HEK293 (cell line): Measurements from ENCODE around the gene DUSP18.

Source experiments
- CTCF ChIA-PET: fragments of 350-600 bp; formaldehyde crosslinking; extraction: SDS; loops from one replicate; lab custom pipeline; 2021; ENCODE audit warnings: antibody characterized with exemption; lab: Yijun Ruan, JAX
- POLR2A ChIA-PET: fragments of 300-600 bp; formaldehyde crosslinking; extraction: SDS; loops from one replicate; lab custom pipeline; 2020; ENCODE audit warnings: antibody characterized with exemption, inconsistent platforms; lab: Yijun Ruan, JAX
- H3K27ac ChIP-seq: fragments of 200-500 bp; sonication (Bioruptor generic); 2 replicates; pipeline ENCODE4 v1.5.1; 2014; ENCODE audit warnings: low read depth, low read length, control low read depth, inconsistent platforms; ENCODE audit errors: extremely low read depth
- H3K36me3 ChIP-seq, 2 experiments: fragments of 200-500 bp in 1 of 2; sonication (Bioruptor generic) in 1 of 2; 1 replicate in 1 of 2; 2 replicates in 1 of 2; pipeline ENCODE4 v1.5.1; 2014 to 2017; ENCODE audit warnings: inconsistent platforms in 2 of 2, low read length in 2 of 2; ENCODE audit not compliant: control insufficient read depth in 2 of 2, insufficient read depth in 1 of 2
- H3K4me1 ChIP-seq: fragments of 200-500 bp; sonication (Bioruptor generic); 2 replicates; pipeline ENCODE4 v1.5.1; 2014; ENCODE audit warnings: mild to moderate bottlenecking, low read length, inconsistent platforms; ENCODE audit not compliant: control insufficient read depth, insufficient read depth
- H3K4me3 ChIP-seq: 2 replicates; pipeline ENCODE4 v1.5.1; 2011; ENCODE audit warnings: low read depth, mild to moderate bottlenecking, control low read depth, low read length, moderate library complexity
- H3K9me3 ChIP-seq: fragments of 200-500 bp; sonication (Bioruptor generic); 2 replicates; pipeline ENCODE4 v1.5.1; 2014; ENCODE audit warnings: low read depth, low read length, inconsistent platforms; ENCODE audit not compliant: control insufficient read depth, insufficient read depth
- BCL6B ChIP-seq: fragments of 450-650 bp; formaldehyde crosslinking; IDR thresholded peaks from 2 replicates; pipeline ENCODE4 v1.5.1; 2017; ENCODE audit warnings: missing biosample characterization, missing genetic modification characterization
- PRDM4 ChIP-seq: fragments of 450-650 bp; formaldehyde crosslinking; IDR thresholded peaks from 2 replicates; pipeline ENCODE4 v1.5.1; 2017; ENCODE audit warnings: missing biosample characterization, missing genetic modification characterization
- SALL2 ChIP-seq: fragments of 450-650 bp; formaldehyde crosslinking; IDR thresholded peaks from 2 replicates; pipeline ENCODE4 v1.5.0; 2017; ENCODE audit warnings: missing biosample characterization, mild to moderate bottlenecking, missing genetic modification characterization, borderline replicate concordance
- SCRT2 ChIP-seq: fragments of 450-650 bp; formaldehyde crosslinking; IDR thresholded peaks from 2 replicates; pipeline ENCODE4 v1.5.1; 2016; ENCODE audit warnings: missing biosample characterization, missing genetic modification characterization
- TSHZ1 ChIP-seq: fragments of 450-650 bp; formaldehyde crosslinking; IDR thresholded peaks from 2 replicates; pipeline ENCODE4 v1.5.1; 2016; ENCODE audit warnings: missing biosample characterization, missing genetic modification characterization, borderline replicate concordance
- ZBTB21 ChIP-seq: fragments of 450-650 bp; formaldehyde crosslinking; IDR thresholded peaks from 2 replicates; pipeline ENCODE4 v1.5.1; 2017; ENCODE audit warnings: missing biosample characterization, missing genetic modification characterization
- ZNF18 ChIP-seq: fragments of 450-650 bp; formaldehyde crosslinking; IDR thresholded peaks from 2 replicates; pipeline ENCODE4 v1.5.1; 2016; ENCODE audit warnings: missing biosample characterization, missing genetic modification characterization
- ZNF184 ChIP-seq: fragments of 450-650 bp; IDR thresholded peaks from 2 replicates; pipeline ENCODE4 v1.5.1; 2018; ENCODE audit warnings: missing biosample characterization, mild to moderate bottlenecking, missing genetic modification characterization
- ZNF221 ChIP-seq: fragments of 450-650 bp; formaldehyde crosslinking; IDR thresholded peaks from 2 replicates; pipeline ENCODE4 v1.5.1; 2017; ENCODE audit warnings: missing biosample characterization, missing genetic modification characterization, borderline replicate concordance
- ZNF239 ChIP-seq: fragments of 450-650 bp; formaldehyde crosslinking; IDR thresholded peaks from 2 replicates; pipeline ENCODE4 v1.5.1; 2016; ENCODE audit warnings: missing biosample characterization, missing genetic modification characterization
- ZNF274 ChIP-seq, 2 experiments: fragments of 200-500 bp in 1 of 2; fragments of 450-650 bp in 1 of 2; sonication (Bioruptor generic) in 1 of 2; formaldehyde crosslinking in 1 of 2; IDR thresholded peaks; 2 replicates each; pipeline versions ENCODE4 v1.5.1 to v1.6.1; 2014 to 2016; ENCODE audit warnings: borderline replicate concordance in 1 of 2, inconsistent platforms in 1 of 2, low read length in 1 of 2, missing biosample characterization in 1 of 2, missing genetic modification characterization in 1 of 2
- ZNF280C ChIP-seq: fragments of 450-650 bp; formaldehyde crosslinking; IDR thresholded peaks from 2 replicates; pipeline ENCODE4 v1.5.1; 2016; ENCODE audit warnings: missing biosample characterization, missing genetic modification characterization
- ZNF324 ChIP-seq: fragments of 450-650 bp; formaldehyde crosslinking; IDR thresholded peaks from 2 replicates; pipeline ENCODE4 v1.5.1; 2016; ENCODE audit warnings: missing biosample characterization, missing genetic modification characterization
- ZNF391 ChIP-seq: fragments of 450-650 bp; formaldehyde crosslinking; IDR thresholded peaks from 2 replicates; pipeline ENCODE4 v1.5.1; 2016; ENCODE audit warnings: low read depth, missing biosample characterization, missing genetic modification characterization, borderline replicate concordance
- ZNF423 ChIP-seq: fragments of 450-650 bp; formaldehyde crosslinking; IDR thresholded peaks from 2 replicates; pipeline ENCODE4 v1.5.1; 2016; ENCODE audit warnings: missing biosample characterization, missing genetic modification characterization
- ZNF473 ChIP-seq: fragments of 450-650 bp; formaldehyde crosslinking; IDR thresholded peaks from 2 replicates; pipeline ENCODE4 v1.5.1; 2017; ENCODE audit warnings: missing biosample characterization, missing genetic modification characterization
- ZNF513 ChIP-seq: fragments of 450-650 bp; IDR thresholded peaks from 2 replicates; pipeline ENCODE4 v1.5.1; 2018; ENCODE audit warnings: missing biosample characterization, missing genetic modification characterization
- ZNF544 ChIP-seq: fragments of 450-650 bp; formaldehyde crosslinking; IDR thresholded peaks from 2 replicates; pipeline ENCODE4 v1.5.0; 2017; ENCODE audit warnings: missing biosample characterization, missing genetic modification characterization
- ZNF561 ChIP-seq: fragments of 450-650 bp; IDR thresholded peaks from 2 replicates; pipeline ENCODE4 v1.5.1; 2018; ENCODE audit warnings: missing biosample characterization, missing genetic modification characterization, borderline replicate concordance
- ZNF626 ChIP-seq: fragments of 450-650 bp; sonication (Bioruptor Pico); formaldehyde crosslinking; IDR thresholded peaks from 2 replicates; pipeline ENCODE4 v1.5.1; 2018; ENCODE audit warnings: missing biosample characterization, missing genetic modification characterization, inconsistent platforms

The DUSP18 gene

GRCh38 chr22:30665266-30665665, 2.4 kb downstream of the DUSP18 start (continued):
- no peak for TF ChIP-seq PRDM4 (tag by site-specific recombination)
- TF ChIP-seq, all 188 proteins: peak for 0

GRCh38 chr22:30664798-30665197, 2.9 kb downstream of the DUSP18 start:
- POLR2A ChIA-PET = interaction anchor here (0.5 kb wide), 1 partner anchor 892 kb away, joined by 3 read pairs; no protein-coding TSS in a partner anchor

GRCh38 chr22:30662040-30662439, 5.6 kb downstream of the DUSP18 start:
- CTCF ChIA-PET = interaction anchor here (0.6 to 2.2 kb wide), 3 partner anchors 28 to 312 kb away, joined by 3 to 14 read pairs (median 4); partner anchors contain the start of gene SLC35E4
- Histone ChIP-seq H3K4me1 (no peaks in the 10 kb centered on the region), H3K4me3 (no peak overlapping the region), H3K9me3 (no peaks in the 10 kb centered on the region), H3K36me3 (peaks cover 6 to 18% of the 10 kb centered on the region in 2 experiments; a peak in 2 of 3 replicates), H3K27ac (no peak overlapping the region)
- POLR2A ChIA-PET = no interaction called here
- no peak for TF ChIP-seq ZNF544
- TF ChIP-seq ZNF473 (tag by site-specific recombination) = no peak
- TF ChIP-seq ZNF280C = no peak
- TF ChIP-seq ZNF184 (tag by site-specific recombination) = no peak
- no peak for TF ChIP-seq ZNF274 (IDR thresholded peaks at IDR 0.05; ENCODE audit: low read length)
- no peak for TF ChIP-seq ZNF274 (tag by site-specific recombination; IDR thresholded peaks at IDR 0.05; ENCODE audit: borderline replicate concordance)
- no peak for TF ChIP-seq TSHZ1
- no peak for TF ChIP-seq ZNF391 (tag by site-specific recombination)
- TF ChIP-seq ZNF18 = no peak

More at GRCh38 chr22:30664798-30665197, 2.9 kb downstream of the DUSP18 start:
- Histone ChIP-seq H3K4me1 (no peaks in the 10 kb centered on the region), H3K9me3 (no peaks in the 10 kb centered on the region), H3K4me3 (no peak overlapping the region), H3K36me3 (peaks cover 6 to 18% of the 10 kb centered on the region in 2 experiments; a peak in 2 of 3 replicates), H3K27ac (no peak overlapping the region)
- no peak for TF ChIP-seq SCRT2 (tag by site-specific recombination)
- no peak for TF ChIP-seq ZNF239 (tag by site-specific recombination)
- no peak for TF ChIP-seq SALL2 (tag by site-specific recombination)
- no peak for TF ChIP-seq ZNF513 (tag by site-specific recombination)
- TF ChIP-seq ZNF221 = no peak
- no peak for TF ChIP-seq ZNF274 (IDR thresholded peaks at IDR 0.05; ENCODE audit: low read length)
- no peak for TF ChIP-seq ZNF274 (tag by site-specific recombination; IDR thresholded peaks at IDR 0.05; ENCODE audit: borderline replicate concordance)
- no peak for TF ChIP-seq ZBTB21
- no peak for TF ChIP-seq ZNF626 (tag by site-specific recombination)
- TF ChIP-seq ZNF561 (tag by site-specific recombination) = no peak
- TF ChIP-seq ZNF324 = no peak
- no peak for TF ChIP-seq BCL6B (tag by site-specific recombination)
- TF ChIP-seq ZNF423 (tag by site-specific recombination) = no peak
- CTCF ChIA-PET = interaction anchor here (0.6 to 1.0 kb wide), 2 partner anchors 12 to 30 kb away, joined by 3 read pairs; no protein-coding TSS in a partner anchor
